ENCODE results near the gene TCF15. TPM values are rescaled to one million over a fixed set of nuclear protein-coding genes. Genes with fewer than 3 reads are reported as not detected.

TCF15 gene
- total and polyA plus RNA-seq, 2 of the 13 experiments (the other 11 are each of a cell fraction or from before 2014, with no cell fraction given): not detected

DNA sequence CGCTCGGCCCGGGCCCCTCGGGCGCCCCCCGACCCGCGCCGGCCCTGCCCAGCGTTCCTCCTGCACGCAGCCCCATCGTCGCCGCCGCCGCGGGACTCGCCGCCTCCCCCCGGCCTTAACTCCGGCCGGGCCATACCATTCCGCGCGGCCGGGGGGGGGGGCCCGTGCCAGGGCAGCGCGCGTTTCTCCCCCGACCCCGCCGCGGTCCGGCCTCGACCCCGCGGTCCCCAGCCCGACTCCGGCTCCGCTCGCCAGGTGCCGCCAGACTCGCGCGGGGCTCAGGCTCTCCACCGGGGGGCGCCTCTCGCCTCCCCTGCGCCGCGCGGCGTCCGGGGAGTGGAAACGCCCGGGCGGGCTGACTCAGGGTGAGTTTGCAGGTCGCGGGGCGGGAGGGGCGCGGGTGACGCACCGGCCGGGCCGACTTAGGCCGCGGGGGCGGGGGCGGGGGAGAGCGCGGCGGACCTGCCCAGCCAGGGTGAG is 43.0 kb upstream of the TCF15 start, which contains the start of gene SRXN1 (continued):
- no peak for TF ChIP-seq ZNF619 (CRISPR knock-in tag; IDR thresholded peaks at IDR 0.05)
- no peak for TF ChIP-seq IKZF1 (IDR thresholded peaks at IDR 0.05)
- TF ChIP-seq, protein P1, sequence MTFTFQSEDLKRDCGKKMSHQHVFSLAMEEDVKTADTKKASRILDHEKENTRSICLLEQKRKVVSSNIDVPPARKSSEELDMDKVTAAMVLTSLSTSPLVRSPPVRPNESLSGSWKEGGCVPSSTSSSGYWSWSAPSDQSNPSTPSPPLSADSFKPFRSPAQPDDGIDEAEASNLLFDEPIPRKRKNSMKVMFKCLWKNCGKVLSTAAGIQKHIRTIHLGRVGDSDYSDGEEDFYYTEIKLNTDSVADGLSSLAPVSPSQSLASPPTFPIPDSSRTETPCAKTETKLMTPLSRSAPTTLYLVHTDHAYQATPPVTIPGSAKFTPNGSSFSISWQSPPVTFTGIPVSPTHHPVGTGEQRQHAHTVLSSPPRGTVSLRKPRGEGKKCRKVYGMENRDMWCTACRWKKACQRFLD (CRISPR knock-in tag; IDR thresholded peaks at IDR 0.05; ENCODE audit: borderline replicate concordance): no peak; the same call in 1 of the 2 replicates
- no peak for TF ChIP-seq ZNF768 (CRISPR knock-in tag; IDR thresholded peaks at IDR 0.05)
- no peak for TF ChIP-seq SATB2 (CRISPR knock-in tag; IDR thresholded peaks at IDR 0.05)
- TF ChIP-seq FLYWCH1 (CRISPR knock-in tag; IDR thresholded peaks at IDR 0.05): no peak
- TF ChIP-seq RFXAP (CRISPR knock-in tag; IDR thresholded peaks at IDR 0.05; ENCODE audit: borderline replicate concordance): peak; percentile 66; the same call in 1 of the 2 replicates
- no peak for TF ChIP-seq ZNF224 (CRISPR knock-in tag; IDR thresholded peaks at IDR 0.05)
- TF ChIP-seq, protein P2, sequence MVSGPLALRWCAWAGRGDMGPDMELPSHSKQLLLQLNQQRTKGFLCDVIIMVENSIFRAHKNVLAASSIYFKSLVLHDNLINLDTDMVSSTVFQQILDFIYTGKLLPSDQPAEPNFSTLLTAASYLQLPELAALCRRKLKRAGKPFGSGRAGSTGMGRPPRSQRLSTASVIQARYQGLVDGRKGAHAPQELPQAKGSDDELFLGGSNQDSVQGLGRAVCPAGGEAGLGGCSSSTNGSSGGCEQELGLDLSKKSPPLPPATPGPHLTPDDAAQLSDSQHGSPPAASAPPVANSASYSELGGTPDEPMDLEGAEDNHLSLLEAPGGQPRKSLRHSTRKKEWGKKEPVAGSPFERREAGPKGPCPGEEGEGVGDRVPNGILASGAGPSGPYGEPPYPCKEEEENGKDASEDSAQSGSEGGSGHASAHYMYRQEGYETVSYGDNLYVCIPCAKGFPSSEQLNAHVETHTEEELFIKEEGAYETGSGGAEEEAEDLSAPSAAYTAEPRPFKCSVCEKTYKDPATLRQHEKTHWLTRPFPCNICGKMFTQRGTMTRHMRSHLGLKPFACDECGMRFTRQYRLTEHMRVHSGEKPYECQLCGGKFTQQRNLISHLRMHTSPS (CRISPR knock-in tag; IDR thresholded peaks at IDR 0.05; ENCODE audit: low read depth): no peak; the same call in 1 of the 2 replicates
- TF ChIP-seq ZNF772 (CRISPR knock-in tag; IDR thresholded peaks at IDR 0.05): no peak; the same call in 1 of the 2 replicates
- TF ChIP-seq TAF1 (CRISPR knock-in tag; IDR thresholded peaks at IDR 0.05): no peak
- TF ChIP-seq, protein P3, sequence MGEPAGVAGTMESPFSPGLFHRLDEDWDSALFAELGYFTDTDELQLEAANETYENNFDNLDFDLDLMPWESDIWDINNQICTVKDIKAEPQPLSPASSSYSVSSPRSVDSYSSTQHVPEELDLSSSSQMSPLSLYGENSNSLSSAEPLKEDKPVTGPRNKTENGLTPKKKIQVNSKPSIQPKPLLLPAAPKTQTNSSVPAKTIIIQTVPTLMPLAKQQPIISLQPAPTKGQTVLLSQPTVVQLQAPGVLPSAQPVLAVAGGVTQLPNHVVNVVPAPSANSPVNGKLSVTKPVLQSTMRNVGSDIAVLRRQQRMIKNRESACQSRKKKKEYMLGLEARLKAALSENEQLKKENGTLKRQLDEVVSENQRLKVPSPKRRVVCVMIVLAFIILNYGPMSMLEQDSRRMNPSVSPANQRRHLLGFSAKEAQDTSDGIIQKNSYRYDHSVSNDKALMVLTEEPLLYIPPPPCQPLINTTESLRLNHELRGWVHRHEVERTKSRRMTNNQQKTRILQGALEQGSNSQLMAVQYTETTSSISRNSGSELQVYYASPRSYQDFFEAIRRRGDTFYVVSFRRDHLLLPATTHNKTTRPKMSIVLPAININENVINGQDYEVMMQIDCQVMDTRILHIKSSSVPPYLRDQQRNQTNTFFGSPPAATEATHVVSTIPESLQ (CRISPR knock-in tag; conservative IDR thresholded peaks at IDR 0.05): no peak; the same call in 1 of the 2 replicates
- 0 out of 2 replicates have a peak, but pooled peaks have one; percentile 20 for TF ChIP-seq PPARG (CRISPR knock-in tag; conservative IDR thresholded peaks at IDR 0.05)
- peak; percentile 79 for TF ChIP-seq ZSCAN25 (CRISPR knock-in tag; IDR thresholded peaks at IDR 0.05)
- no peak for TF ChIP-seq HMGA1 (CRISPR knock-in tag; conservative IDR thresholded peaks at IDR 0.05)
- no peak for TF ChIP-seq AGO1 (IDR thresholded peaks at IDR 0.05; ENCODE audit: low read depth, low read length, poor library complexity, severe bottlenecking)
- TF ChIP-seq ZNF205 (CRISPR knock-in tag; IDR thresholded peaks at IDR 0.05): peak; percentile 64
- TF ChIP-seq MIER3 (CRISPR knock-in tag; IDR thresholded peaks at IDR 0.05; ENCODE audit: borderline replicate concordance): no peak
- TF ChIP-seq ZNF326 (CRISPR knock-in tag; IDR thresholded peaks at IDR 0.05; ENCODE audit: borderline replicate concordance): no peak
- TF ChIP-seq, protein P4, sequence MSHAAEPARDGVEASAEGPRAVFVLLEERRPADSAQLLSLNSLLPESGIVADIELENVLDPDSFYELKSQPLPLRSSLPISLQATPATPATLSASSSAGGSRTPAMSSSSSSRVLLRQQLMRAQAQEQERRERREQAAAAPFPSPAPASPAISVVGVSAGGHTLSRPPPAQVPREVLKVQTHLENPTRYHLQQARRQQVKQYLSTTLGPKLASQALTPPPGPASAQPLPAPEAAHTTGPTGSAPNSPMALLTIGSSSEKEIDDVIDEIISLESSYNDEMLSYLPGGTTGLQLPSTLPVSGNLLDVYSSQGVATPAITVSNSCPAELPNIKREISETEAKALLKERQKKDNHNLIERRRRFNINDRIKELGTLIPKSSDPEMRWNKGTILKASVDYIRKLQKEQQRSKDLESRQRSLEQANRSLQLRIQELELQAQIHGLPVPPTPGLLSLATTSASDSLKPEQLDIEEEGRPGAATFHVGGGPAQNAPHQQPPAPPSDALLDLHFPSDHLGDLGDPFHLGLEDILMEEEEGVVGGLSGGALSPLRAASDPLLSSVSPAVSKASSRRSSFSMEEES (CRISPR knock-in tag; IDR thresholded peaks at IDR 0.05): peak; percentile 16; the same call in 1 of the 2 replicates
- TF ChIP-seq, protein P5, sequence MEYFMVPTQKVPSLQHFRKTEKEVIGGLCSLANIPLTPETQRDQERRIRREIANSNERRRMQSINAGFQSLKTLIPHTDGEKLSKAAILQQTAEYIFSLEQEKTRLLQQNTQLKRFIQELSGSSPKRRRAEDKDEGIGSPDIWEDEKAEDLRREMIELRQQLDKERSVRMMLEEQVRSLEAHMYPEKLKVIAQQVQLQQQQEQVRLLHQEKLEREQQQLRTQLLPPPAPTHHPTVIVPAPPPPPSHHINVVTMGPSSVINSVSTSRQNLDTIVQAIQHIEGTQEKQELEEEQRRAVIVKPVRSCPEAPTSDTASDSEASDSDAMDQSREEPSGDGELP (IDR thresholded peaks at IDR 0.05; ENCODE audit: borderline replicate concordance, low read depth): peak; percentile 38; the same call in 1 of the 2 replicates
- TF ChIP-seq ZNF547 (CRISPR knock-in tag; IDR thresholded peaks at IDR 0.05): peak; percentile 95
- no peak for TF ChIP-seq ZNF234 (CRISPR knock-in tag; conservative IDR thresholded peaks at IDR 0.05)
- peak; percentile 93 for TF ChIP-seq ZFX (CRISPR knock-in tag; IDR thresholded peaks at IDR 0.05; ENCODE audit: low read depth)

Data from HepG2 (cell line).